ENCODE measurements around the gene PAX3.

The PAX3 gene

DNA sequence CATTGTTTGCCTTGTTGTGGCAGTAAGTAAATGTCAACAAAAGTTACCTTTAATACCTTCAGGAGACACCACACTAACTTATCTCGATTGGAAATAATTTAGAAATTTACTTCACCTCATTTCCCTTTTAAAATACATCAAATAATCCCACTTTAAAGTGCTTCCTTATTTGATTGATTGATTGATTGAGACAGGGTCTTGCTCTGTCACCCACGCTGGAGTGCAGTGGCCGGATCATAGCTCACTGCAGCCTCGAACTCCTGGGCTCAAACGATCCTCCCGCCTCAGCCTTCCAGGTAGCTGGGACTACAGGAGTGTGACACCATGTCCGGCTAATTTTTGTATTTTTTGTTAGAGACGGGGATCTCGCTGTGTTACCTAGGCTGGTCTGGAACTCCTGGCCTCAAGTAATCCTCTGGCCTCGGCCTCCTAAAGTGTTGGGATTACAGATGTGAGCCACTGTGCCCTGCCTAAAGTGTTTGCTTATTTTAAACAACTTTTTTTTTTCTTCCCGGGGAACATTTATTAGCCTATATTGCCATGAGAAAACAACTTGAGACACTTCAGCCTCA, 12.0 kb upstream of the PAX3 start:
- DNase-seq (ENCODE audit: low read depth in 2 of 2) = no peak

DNA sequence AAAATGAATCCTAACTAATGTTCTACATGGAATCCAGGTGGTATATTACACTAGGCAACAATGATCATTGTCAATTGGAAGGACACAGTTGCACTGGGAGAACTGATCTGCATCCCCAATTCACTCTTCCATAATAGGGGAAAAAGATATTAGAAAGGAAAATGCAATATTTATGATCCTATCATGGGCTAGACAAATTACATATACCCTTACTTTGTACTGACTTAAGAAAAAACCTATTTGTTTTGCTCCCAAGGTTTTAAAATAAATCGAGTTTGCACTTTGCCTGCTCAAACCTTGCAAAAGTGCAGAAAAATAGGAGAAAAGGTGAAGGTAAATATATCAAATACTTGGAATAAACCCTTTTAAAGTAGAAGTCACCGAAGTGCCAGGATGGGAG, 11.0 kb upstream of the PAX3 start:
- no peak for DNase-seq (ENCODE audit: low read depth in 2 of 2)

DNA sequence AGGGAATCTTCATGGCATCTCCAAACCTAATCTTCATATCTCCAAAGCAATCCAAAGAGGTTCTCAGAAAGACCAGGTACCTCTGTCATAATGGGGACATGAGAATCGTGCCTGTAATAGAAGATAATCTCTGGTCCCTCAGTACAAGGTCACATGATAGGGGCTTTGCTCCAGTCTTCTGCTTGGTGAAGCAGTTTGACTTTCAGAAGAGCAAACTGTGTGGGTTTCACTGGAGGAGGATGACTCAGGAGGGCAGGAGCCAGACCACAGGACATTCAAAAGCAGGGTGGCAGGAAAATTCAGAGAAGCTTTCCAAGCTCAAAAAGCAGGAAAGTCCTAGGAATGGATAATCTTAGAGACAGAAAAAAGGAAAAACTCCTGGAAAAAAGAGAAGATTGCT, 10.6 kb upstream of the PAX3 start:
- no peak for DNase-seq (ENCODE audit: low read depth in 2 of 2)

DNA sequence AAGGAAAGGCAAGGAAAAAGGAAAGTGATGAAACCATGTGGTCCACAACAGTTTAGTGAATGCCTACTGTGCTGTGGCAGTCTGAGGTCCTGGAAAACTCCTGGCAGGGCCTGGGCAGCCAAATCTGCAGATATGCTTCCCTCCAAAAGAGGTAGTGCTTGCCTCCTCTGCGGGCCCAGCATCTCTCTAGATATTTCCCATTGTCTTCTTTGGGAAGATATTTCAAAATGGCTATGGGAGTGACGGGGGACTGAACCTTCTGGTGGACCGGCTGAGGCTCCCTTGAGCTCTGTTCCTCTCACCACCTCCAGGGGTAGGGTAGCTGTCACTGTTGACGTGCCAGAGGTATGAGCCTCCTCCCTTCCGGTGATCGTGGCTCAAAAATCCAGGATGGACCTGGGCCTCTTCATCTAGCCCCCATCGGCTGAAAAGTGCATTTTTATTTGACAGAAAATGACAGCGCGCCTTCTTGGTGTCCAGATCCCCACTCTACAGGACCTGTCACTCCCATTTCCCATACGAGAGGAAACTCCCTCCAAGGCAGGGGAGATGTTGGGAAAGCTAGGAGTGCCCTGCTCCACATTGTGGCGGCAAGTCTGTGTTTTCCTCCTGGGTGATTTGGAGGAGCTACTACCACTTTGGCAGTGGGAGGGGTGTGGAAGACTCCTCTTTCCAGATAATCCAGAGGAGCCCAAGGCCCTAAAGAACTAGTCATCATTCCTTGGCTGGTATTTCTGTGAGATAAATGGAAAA, 9.4 kb upstream of the PAX3 start:
- DNase-seq (ENCODE audit: low read depth in 2 of 2) = no peak

DNA sequence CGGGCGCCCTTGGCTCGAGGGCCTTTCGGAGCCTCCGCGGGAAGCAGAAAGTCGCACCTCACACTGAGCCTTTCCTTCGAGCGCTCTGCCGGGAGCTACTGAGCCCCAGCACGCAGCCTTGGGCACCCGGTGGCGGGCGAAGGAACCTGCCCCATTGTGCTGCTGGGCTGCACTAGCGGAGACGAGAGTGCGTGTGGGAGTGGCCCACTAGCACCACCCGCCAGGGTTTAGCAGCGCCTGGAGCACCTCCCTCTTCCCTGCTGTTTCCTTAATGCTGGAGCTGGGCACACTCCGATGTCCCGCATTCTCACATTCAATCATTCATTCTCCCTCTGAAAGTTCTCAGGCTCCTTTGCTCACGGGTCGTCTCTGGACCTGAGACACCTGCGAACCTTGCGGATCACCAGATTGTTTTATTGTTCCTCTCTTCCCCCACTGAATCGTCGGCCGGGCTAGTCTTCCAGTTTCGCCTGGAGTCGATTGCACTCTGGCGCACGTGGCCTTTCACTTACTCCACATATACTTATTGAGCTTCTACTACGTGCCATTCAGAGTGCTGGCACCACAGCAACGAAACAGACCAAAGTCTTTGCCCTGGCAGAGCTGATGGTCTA, 8.5 kb upstream of the PAX3 start:
- no peak for DNase-seq (ENCODE audit: low read depth in 2 of 2)

DNA sequence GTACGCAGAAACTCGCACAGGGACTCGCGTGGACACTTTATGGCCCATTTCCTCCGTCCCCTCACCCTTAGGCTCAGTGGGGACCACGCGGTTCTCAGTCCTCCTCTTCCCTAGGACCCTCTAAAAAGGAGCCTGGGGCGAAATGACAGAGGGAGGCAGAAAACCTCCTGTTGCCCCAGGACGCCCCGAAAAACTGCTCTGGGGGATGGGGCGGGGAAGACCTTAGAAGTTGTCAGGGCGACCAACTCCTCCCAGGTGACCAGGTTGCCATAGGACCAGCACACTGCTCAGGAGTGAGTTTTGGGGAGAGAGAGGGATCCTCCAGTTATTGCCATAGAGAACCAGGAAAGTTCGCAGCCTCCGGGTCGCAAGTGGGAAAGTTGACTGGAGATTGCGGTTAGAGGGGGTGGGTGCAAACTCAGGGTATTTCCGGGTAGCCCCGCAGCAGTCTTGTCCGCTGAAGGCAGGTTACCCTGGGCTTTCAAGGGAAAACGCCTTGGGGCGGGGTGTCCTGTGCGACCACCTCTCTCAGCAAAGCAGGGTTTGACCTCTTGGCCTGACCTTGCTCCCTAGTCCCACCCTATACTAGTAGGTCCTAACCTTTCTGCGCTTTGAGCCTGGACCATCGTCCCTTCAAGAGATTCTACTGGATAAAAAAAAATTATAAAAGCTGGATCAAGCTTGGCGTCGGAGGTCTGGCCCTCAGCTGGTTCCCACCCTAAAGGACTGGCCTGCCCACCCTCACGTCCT, 7.8 kb upstream of the PAX3 start:
- DNase-seq (ENCODE audit: low read depth in 2 of 2) = no peak

DNA sequence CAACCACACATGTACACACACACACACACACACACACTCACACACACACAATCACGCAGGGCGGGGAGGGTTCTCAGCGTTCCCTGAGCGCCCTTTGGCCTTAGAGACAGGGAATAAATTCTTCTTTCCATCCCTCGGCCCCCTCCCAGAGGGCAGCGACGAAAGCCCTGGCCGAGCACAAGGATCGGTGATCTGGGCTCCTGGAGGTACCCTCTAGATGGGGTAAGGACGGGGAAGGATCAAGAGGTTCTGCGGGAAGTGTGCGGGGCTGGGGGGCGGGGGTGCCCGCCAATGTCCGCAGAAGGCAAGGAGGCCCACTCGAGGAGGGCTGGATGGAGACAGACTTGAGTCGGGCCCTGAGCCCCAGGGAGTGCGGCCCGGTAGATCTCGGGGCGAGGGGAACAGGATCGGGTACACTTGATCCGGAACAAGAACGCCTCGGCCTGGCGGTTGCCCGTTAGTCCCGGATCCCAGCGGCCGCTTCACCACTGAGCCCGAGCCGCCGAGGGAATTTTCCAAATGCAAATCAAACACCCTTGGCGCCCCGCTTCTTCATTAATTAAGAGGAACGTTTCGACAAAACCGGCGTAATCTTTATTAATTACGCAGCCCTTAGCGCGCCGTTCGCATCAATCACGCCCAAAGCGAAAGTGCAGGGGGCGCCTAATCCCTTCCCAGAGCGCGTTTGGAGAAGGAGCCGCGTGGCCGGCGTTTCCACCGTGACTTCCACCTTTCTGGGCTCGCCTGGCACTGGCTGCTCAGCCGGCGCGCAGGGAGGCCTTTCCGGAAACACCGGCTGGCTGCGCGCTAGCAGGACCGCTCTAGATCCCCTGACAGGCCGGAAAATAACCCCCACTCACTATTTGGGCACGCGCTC, 7.0 kb upstream of the PAX3 start:
- no peak for DNase-seq (ENCODE audit: low read depth in 2 of 2)

DNA sequence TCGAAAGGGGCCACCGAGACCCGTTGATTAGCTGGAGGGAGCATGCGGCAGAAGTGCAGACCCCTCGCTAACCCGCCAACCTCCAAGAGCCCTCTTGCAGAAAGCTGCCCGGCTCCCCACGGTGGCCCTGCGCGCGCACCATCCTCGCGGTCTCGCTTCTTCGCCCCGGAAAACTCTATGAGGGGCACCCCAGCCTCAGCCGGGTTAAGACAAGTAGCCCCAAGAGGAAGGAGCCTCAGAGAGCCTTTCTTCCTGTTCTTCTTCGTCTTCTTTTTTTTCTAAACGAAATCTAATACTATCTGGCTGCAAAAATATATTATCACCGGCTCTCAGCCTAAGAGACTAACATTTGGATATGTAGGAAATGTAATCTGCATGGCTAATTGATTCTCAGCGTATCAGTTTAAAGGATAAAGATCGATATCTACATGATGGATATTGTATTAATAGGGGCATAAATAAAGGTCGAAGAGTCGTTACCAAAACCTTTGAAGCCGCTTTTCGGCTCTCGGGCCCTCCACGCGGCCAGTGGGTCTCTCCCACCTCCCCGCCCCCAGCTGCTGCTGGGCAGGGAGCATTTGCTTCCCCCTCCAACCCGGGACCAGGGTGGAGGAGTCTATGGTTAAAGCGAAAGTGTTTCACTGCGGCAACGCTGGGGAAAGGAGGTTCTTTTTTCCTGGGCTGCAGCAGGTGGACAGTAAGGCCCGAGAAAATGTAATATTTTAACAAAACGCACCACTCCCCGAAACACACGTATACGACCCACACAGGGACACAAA, 6.1 kb upstream of the PAX3 start:
- no peak for DNase-seq (ENCODE audit: low read depth in 2 of 2)

DNA sequence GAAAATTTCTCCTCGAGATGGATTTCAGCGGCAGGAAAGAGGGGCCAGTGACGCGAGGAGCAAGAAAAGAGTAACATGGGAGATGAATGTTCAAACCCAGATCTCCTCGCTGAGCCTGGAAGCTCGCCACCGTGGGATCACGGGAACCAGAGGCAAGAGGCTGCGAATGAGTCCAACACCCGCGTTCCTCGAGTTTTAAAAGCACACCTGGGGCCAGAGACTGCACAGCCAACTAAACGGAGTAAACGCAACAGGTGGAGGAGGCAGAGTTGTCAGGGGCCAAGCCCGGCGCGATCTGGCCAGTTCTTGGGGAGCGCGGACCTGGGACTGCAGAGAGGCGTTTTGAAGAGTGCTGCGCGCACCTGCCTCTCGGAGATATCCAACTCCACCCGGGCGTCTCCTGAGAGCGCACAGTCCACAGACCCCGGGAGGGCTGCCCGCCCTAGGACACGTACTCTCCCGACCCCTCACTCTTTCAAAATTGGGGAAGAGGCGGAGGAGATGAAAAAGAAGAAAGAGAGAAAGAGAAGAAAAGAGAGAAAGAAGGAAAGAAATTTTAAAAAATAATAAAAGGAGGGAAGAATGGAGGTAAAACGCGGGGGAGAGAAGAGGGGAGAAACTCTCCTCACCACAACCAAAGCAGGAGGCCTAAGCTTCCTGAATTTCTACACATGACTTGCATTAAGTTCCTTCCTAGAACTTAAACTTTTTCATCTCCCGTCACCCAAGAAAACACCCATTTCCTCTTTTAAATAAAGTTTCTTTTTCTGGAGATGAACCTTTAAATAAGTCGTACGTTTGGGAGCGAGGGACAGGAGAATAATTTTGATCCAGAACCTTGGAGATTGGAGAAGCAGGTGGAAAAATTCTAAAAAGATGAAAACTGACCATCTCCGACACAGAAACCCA, 5.3 kb upstream of the PAX3 start:
- DNase-seq (ENCODE audit: low read depth in 2 of 2) = no peak

DNA sequence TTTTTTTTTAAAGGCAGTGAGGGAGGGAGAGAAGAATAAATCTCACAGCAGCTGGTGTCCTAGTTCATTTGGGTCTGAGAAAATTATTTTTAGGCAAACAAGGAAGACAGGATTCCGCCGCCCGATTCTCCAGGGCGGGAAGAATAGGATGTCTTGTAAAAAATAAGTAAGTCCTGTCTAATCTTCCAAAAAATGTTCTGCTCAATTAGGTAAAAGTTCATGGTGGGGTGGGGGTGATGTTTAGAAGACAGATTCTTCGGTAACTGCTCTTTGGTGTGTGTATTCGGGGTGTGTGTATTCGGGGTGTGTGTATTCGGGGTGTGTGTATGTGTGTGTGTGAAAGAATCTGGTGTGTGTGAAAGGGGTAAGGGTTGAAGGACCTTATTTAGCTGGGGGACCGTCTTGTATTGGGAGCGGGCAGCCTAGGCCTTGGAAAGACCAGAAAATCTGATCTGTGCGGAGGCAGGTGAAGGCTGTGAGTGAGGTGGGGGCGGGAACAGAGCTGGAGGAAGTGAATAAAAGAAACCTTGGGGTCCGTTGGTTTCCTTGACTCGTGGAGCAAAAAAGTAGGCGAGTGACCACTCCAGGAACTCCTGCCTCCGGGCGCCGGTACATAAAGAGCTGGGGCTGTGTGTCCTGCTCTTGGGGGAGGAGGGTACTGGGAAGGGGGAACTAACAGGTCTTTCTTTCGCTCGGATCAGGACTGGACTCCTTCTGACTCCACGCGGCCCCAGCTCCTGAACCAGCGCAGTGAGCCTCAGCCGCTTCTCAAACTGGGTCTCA, 4.4 kb upstream of the PAX3 start:
- no peak for DNase-seq (ENCODE audit: low read depth in 2 of 2)

DNA sequence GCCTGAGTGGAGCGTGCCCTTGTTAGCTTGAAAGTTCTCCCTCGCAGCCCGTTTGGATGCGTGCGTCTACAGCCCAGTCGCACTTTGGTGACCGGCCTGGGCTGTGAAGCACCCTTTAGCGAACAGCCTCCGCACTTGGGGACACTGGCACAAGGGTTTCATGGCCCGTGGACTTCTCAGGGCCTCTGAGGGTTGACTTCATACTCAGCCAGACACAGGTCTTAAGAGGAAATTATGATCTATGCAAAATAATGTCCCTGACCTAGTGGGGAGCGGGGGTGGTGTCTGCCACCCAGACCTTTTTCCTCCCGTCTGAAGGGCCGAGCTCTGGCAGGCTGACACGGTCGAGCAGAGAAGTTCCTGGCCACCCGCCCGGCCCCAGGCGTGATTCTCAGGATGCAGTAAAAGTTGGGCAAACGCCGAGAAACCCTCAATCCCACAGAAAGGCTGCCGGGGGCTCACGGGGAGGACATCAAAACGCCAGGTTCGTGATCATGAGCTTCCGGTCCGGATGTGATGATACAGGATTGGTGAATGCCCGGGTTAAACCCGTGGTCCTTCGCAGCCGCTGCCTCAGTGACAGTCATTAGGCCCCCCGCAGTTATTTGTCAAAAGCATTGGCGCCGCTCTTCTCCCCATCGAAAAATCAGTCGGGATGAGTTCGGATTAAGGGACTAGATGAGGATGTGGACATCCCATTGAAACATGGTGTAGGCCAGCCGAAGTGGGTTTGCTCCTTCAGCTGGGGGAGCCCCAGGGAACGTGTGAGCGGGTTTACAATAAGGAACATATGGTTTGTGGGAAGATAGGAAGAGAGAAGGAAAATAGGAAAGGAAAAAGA, 3.6 kb upstream of the PAX3 start:
- no peak for DNase-seq (ENCODE audit: low read depth in 2 of 2)

DNA sequence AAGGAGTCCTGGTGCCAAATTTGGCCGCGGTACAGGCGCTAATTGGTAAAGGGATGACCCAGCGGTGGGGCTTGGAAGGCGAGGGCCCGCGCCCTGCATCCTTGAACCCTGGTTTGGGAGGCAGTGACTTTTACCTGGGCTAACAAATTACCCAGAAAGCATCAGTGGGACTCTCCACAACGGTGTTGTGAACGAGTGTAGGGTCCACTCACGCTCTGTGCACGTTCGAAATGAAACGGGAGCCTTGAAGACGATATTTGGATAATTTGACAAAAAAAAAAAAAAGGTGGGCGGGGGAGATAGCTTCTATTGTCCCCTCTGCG, 3.0 kb upstream of the PAX3 start:
- DNase-seq (ENCODE audit: low read depth in 2 of 2) = no peak

DNA sequence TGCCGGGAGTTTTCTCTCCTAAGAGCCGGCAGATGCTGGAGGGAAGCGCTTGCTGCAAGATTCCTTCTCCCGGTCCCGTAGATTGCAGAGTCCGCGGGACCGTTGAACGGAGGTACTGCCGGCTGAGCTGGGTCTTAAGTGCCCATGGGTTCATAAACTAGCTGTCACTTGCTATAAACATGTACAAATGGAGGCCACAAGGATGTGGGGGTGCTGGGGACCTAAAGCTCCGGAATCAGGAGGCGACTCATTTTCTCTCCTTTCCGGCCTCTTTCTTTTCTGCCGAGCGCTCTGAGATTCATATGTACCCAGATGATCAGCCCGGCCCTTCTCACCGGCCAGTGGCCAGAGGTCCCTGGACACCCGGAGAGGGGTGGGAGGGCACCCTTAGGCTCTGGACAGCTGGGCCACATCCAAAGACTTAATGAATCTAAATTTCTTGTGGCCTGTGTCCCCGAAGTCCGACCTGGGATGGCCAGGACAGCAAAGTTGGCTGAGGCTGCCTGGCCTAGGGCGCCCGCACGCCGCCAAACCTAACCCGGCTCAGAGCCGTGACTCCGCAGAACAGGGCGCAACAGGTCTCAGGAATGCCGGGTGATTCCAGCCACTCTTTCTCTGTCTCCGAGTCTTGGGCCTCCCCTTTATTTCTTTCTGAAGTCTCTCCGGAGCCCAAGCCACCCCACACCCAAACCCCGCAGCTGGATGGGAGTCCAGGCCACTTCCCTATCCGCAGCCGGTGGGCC, 2.4 kb upstream of the PAX3 start:
- DNase-seq (ENCODE audit: low read depth in 2 of 2) = no peak

DNA sequence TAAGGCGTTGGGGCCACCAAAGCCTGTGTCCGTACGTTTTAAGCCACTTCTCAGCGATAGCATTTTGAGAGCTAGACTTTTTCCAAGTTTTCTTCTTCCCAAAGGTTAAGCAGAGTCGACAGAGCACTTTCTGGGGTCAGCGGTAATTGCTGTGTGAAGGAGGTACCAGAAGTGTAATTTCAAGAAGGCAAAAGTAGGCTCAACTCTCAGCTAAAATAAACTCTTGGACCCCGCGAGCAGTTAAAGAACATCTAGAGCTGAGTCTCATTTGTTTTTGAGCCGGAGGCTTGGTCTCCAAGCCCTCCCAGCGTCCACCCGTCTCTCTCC, 1.9 kb upstream of the PAX3 start:
- DNase-seq (ENCODE audit: low read depth in 2 of 2) = no peak

DNA sequence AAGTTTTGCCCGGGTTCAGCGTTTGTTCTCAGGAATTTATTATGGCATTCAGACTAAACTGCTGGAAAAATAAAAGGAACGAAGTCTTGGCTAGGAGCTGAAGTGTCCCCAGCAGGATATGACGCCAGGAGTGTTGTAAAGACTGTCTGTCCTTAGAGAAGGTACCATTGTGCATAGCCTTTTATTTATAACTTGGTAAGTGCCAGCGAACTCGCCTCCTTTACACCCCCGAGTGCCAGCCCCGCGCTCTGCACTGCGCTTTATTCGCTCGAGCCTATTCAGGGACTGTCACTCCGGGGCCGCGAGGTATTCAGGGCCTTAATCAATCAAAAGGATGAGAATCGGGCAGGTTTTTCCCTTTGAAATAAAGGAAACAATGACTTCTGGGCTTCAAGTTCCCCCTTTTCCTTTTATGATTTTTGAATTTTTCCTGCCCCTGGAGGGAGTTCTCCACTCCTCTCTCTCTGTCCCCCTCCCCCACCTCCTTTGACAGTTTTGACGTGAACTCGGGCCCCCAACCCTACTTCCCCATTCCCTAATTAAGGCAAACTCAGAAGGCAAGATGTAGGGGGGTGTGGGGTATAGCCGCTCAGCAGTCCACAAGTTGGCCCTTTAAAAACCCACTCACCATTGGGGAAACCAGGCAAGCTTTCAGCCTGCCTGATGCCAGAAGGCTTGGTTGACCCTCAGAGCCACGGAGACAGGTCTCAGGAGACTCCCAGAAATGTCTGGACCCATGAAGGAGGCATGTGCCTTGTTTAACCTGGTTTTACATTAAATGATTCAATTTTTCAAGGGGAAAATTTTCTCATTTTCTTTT, 1.3 kb upstream of the PAX3 start:
- DNase-seq (ENCODE audit: low read depth in 2 of 2) = no peak

DNA sequence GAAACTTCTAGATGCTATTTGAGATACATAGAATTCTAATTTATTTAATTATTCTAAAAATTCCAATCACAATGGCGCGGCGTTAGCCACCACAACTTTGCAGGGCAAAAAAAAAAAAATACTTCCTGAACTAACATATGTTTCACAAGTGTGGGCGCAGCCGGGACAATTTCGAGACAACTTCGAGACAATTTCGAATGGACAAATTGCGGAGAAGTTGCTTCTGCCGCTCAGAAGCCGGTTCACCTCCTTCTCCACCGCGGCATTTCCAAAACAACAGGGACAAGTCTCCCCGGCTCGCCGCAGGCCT, 842 bp downstream of the PAX3 start:
- DNase-seq (ENCODE audit: low read depth in 2 of 2) = no peak

DNA sequence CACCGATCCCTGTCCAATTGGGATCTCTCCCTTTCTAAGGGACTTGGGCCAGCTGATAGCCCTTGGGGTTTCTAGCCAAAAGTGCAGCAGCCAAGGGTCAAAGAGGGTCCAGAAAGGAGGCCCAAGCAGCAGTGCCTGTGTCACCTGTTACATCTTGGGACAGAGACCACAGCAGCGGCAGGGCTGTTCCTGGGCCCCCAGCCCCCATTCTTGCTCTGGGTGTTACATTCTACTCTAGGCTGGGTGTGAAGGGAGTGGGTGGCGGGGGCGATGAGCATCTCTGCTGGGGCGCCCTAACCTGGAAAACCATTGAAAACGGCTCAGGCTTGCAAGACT, 1.2 kb downstream of the PAX3 start:
- DNase-seq (ENCODE audit: low read depth in 2 of 2) = no peak
